Measurements from ENCODE around the gene ASCC2. TPM values are rescaled to one million over a fixed set of nuclear protein-coding genes. Genes with fewer than 3 reads are reported as not detected.
A peak's percentile ranks its signal among the peaks of the same experiment; 100 is the strongest.

ASCC2 gene
- total and polyA plus RNA-seq, 2 donors (not counting 1 experiment from before 2014, with no cell fraction given) = 23.8 to 30.5 TPM

DNA sequence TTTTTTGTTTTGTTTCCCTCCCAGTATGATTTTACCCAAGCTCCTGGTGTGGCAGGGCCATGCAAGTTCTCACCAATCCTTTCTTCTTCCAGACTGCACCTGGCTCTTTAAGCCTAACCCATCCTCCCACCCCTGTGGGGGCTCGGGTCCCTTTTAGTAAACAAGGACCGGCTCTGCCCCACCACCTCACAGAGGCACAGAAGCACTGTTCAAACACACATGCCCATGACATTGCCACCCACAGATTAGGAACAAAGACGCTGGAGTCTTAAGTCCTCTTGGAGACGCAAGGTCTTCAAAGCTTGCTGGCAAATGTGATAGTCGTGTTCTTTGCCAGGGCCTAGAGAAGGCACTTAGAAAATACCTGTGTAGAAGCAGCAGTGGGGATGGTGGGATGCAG is 52.0 kb downstream of the ASCC2 start:
- no peaks in the 10 kb centered on the region for H4K20me1 ChIP-seq (ENCODE audit: control insufficient read depth, extremely low read depth, insufficient read depth, low read length)
- peaks cover 19% of the 10 kb centered on the region for H3K4me1 ChIP-seq (ENCODE audit: control insufficient read depth, extremely low read depth, insufficient read depth, low read length)
- H3K4me2 ChIP-seq (ENCODE audit: extremely low read depth, insufficient read depth, low read length) = no peak overlapping the region
- no peak overlapping the region for H3K27ac ChIP-seq (ENCODE audit: insufficient read depth, low read length)
- peaks cover 23% of the 10 kb centered on the region for H3K36me3 ChIP-seq (ENCODE audit: control insufficient read depth, insufficient read depth, low read length)
- no peaks in the 10 kb centered on the region for H3K27me3 ChIP-seq (ENCODE audit: control insufficient read depth, insufficient read depth, low read length)
- TF ChIP-seq, protein P1, sequence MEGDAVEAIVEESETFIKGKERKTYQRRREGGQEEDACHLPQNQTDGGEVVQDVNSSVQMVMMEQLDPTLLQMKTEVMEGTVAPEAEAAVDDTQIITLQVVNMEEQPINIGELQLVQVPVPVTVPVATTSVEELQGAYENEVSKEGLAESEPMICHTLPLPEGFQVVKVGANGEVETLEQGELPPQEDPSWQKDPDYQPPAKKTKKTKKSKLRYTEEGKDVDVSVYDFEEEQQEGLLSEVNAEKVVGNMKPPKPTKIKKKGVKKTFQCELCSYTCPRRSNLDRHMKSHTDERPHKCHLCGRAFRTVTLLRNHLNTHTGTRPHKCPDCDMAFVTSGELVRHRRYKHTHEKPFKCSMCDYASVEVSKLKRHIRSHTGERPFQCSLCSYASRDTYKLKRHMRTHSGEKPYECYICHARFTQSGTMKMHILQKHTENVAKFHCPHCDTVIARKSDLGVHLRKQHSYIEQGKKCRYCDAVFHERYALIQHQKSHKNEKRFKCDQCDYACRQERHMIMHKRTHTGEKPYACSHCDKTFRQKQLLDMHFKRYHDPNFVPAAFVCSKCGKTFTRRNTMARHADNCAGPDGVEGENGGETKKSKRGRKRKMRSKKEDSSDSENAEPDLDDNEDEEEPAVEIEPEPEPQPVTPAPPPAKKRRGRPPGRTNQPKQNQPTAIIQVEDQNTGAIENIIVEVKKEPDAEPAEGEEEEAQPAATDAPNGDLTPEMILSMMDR (conservative IDR thresholded peaks at IDR 0.05 in 1 of 2, IDR thresholded peaks at IDR 0.05 in 1 of 2; ENCODE audit: low read depth in 1 of 2, low read length in 2 of 2) = no peak
- no peak for TF ChIP-seq EZH2 (IDR thresholded peaks at IDR 0.05; ENCODE audit: low read length, missing control alignments)
- no peak overlapping the region for H3K4me3 ChIP-seq (replicated peaks in 1 of 4; ENCODE audit: control extremely low read depth in 1 of 4, insufficient read depth in 1 of 4, low read depth in 3 of 4, low read length in 4 of 4)
- no peak for DNase-seq (ENCODE audit: low read depth in 2 of 2)
- H3K79me2 ChIP-seq (ENCODE audit: control insufficient read depth, insufficient read depth, low read length) = no peaks in the 10 kb centered on the region
- no peak overlapping the region for H3K9ac ChIP-seq (ENCODE audit: insufficient read depth, low read length)
- H2AFZ ChIP-seq (ENCODE audit: low read length) = no peak overlapping the region
- no peaks in the 10 kb centered on the region for H3K9me3 ChIP-seq (ENCODE audit: control insufficient read depth, insufficient read depth, low read depth, low read length)

DNA sequence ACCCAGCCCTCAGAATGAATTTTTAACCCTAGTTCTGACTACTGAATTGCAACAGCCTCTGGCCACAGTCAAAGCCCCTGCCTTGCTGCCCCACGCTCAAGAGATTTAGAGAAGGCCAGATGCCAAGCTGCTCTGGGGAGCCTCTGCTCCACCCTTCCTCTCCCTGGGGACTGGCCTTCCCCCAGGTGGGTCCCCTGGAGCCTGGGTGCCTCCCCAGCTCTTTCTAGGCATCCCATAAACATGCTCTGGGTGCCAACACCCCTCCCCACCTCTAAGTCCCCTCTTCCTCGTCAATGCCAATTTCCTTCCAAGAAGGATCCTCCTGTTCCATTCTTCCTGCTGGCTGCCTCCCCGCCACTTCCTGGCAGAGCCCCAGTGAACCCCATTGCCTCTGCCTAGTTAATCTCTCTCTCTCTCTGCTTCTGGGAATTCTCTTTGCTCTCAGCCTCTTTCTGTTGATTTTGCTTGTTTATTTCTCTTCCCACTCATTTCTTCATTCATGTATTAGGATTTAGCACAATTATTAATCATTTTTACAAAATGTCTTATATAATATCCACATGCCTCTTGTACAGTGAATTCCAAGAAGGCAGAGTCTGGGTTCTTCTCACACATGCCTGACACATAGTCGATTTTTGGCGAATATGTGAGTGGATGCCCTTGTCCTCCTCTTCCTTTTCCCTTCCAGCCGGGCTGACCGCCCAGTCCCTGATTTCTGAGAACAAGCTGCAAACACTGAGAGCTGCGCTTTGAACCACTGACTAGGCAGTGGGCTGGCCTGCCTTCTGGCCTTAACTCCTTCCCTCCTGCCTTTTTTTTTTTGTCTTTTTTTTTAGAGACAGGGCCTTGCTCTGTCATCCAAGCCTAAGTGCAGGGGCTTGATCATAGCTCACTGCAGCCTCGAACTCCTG is 53.4 kb downstream of the ASCC2 start:
- peak; percentile 37 to 38 for DNase-seq (ENCODE audit: low read depth in 2 of 2)

More for the DNA sequence above, 53.4 kb downstream of the ASCC2 start:
- Histone ChIP-seq H3K27ac (ENCODE audit: insufficient read depth, low read length) (no peak overlapping the region), H3K79me2 (ENCODE audit: control insufficient read depth, insufficient read depth, low read length) (no peaks in the 10 kb centered on the region), H3K4me2 (ENCODE audit: extremely low read depth, insufficient read depth, low read length) (no peak overlapping the region), H3K27me3 (ENCODE audit: control insufficient read depth, insufficient read depth, low read length) (no peaks in the 10 kb centered on the region), H3K36me3 (ENCODE audit: control insufficient read depth, insufficient read depth, low read length) (peaks cover 13% of the 10 kb centered on the region), H3K4me1 (ENCODE audit: control insufficient read depth, extremely low read depth, insufficient read depth, low read length) (peaks cover 28% of the 10 kb centered on the region), H2AFZ (ENCODE audit: low read length) (peak overlapping the region; percentile 18), H3K9ac (ENCODE audit: insufficient read depth, low read length) (no peak overlapping the region), H4K20me1 (ENCODE audit: control insufficient read depth, extremely low read depth, insufficient read depth, low read length) (no peaks in the 10 kb centered on the region), H3K9me3 (ENCODE audit: control insufficient read depth, insufficient read depth, low read depth, low read length) (no peaks in the 10 kb centered on the region), H3K4me3 (replicated peaks in 1 of 4; ENCODE audit: control extremely low read depth in 1 of 4, insufficient read depth in 1 of 4, low read depth in 3 of 4, low read length in 4 of 4) (no peak overlapping the region)
- TF ChIP-seq, protein P1 (conservative IDR thresholded peaks at IDR 0.05 in 1 of 2, IDR thresholded peaks at IDR 0.05 in 1 of 2; ENCODE audit: low read depth in 1 of 2, low read length in 2 of 2) = no peak
- TF ChIP-seq EZH2 (IDR thresholded peaks at IDR 0.05; ENCODE audit: low read length, missing control alignments) = no peak
